ENCODE measurements around the gene SETD3.

The SETD3 gene

DNA sequence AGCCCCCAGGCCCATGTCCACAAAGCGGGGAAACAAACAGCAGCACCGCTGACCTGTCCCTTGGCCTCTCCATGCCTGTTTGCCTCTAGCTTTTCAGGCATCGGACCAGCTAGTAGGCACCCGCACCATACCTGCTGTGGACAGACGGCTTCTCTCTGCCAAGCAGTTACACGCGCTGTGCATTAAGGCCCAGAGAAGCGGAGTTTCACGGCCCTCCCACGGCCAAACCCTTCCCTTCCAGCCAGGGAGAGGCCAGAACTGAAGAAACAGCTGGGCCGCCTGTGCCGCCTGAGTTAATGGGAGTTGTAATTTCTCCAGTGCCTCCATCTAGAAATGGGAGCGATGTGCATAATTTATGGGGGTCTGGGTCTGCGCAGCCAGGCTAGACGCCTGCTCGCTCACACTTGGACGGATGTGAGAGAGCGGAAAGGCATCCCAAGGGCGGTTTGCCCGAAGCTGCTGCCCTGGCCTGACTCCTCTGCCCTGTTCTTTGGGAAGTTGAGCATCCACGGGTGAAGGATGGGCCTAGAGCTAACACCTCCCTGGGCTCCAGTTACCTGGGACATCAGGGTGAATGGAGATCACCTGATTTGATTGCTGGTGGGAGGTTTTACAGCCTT, 119.0 kb downstream of the SETD3 start:
- Histone ChIP-seq H3K9ac (ENCODE audit: low read depth in 1 of 2, low read length in 2 of 2) (no peak overlapping the region), H3K4me1 (ENCODE audit: control insufficient read depth in 2 of 2, insufficient read depth in 2 of 2, low read length in 2 of 2) (no peaks in the 10 kb centered on the region), H3K9me3 (ENCODE audit: control insufficient read depth in 2 of 2, low read length in 2 of 2) (no peaks in the 10 kb centered on the region), H3K27me3 (ENCODE audit: control insufficient read depth in 2 of 2, insufficient read depth in 2 of 2, low read length in 2 of 2) (no peaks in the 10 kb centered on the region), H3K4me3 (ENCODE audit: low read length in 2 of 2) (no peak overlapping the region), H3K27ac (ENCODE audit: low read depth in 2 of 2, low read length in 2 of 2) (no peak overlapping the region), H3K36me3 (ENCODE audit: control insufficient read depth in 2 of 2, insufficient read depth in 2 of 2, low read length in 2 of 2) (no peaks in the 10 kb centered on the region)

DNA sequence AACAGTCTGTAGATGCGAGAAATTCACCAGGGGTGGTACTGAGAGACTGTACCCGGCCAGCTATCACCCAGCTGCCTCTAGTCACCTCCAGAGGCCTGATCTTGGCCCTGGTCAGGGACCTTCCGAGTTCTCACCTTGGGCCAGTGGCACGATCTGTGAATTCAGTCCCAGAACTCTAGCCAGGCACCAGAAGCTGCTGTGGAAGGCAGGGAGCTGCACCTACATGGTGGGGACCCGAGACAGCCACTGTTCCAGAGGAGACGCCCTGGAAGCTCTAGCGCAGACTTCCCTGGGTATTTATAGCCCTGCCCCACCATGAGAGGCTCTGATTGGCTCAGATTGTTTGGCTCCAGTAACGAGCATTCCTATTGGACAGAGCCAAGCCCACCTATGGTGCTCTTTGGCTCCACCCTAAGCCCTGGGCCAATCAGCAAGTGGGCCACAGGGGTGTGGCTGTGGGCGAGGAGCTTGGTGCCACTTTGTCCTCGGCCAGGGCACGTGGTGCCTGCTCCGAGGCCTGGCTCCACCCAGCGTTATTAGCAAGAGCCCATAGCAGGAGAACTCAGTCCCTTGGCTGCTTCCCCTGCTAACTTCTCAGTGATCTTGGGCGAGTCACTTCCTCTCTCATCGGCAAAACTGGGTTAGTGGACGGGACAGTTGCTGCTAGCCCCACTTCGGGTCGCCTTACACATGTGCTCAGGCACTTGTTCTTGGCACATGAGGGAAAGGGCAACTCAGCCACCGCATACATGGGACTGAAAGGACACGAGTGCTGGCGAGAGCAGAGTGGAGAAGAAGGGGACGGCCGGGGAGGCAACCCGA, 119.7 kb downstream of the SETD3 start:
- Histone ChIP-seq H3K9me3 (ENCODE audit: control insufficient read depth in 2 of 2, low read length in 2 of 2) (no peaks in the 10 kb centered on the region), H3K36me3 (ENCODE audit: control insufficient read depth in 2 of 2, insufficient read depth in 2 of 2, low read length in 2 of 2) (no peaks in the 10 kb centered on the region), H3K27me3 (ENCODE audit: control insufficient read depth in 2 of 2, insufficient read depth in 2 of 2, low read length in 2 of 2) (peaks cover 0 to 1% of the 10 kb centered on the region in 2 donors), H3K4me1 (ENCODE audit: control insufficient read depth in 2 of 2, insufficient read depth in 2 of 2, low read length in 2 of 2) (no peaks in the 10 kb centered on the region), H3K27ac (ENCODE audit: low read depth in 2 of 2, low read length in 2 of 2) (no peak overlapping the region), H3K4me3 (ENCODE audit: low read length in 2 of 2) (no peak overlapping the region), H3K9ac (ENCODE audit: low read depth in 1 of 2, low read length in 2 of 2) (no peak overlapping the region)

DNA sequence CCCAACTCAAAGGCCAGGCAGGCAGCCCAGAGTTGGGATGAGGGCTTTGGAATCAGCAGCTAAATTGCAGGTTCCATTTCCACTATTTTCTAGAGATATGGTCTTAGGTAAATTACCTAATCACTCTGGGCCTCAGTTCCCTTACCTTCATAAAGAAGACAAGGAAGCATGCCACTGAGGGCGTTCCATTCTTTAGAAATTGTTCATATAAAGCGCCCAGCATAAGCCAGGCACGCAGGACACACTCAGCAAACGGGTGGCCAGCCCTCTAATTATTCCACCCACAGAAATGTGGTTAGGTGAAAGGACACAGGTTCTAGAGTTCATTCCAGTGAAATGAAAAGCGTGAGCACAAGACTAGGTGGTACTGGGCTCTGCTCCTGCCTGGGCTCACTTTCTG, 120.8 kb downstream of the SETD3 start:
- Histone ChIP-seq H3K9ac (ENCODE audit: low read depth in 1 of 2, low read length in 2 of 2) (no peak overlapping the region), H3K27me3 (ENCODE audit: control insufficient read depth in 2 of 2, insufficient read depth in 2 of 2, low read length in 2 of 2) (peaks cover 0 to 1% of the 10 kb centered on the region in 2 donors), H3K9me3 (ENCODE audit: control insufficient read depth in 2 of 2, low read length in 2 of 2) (no peaks in the 10 kb centered on the region), H3K4me3 (ENCODE audit: low read length in 2 of 2) (no peak overlapping the region), H3K36me3 (ENCODE audit: control insufficient read depth in 2 of 2, insufficient read depth in 2 of 2, low read length in 2 of 2) (no peaks in the 10 kb centered on the region), H3K4me1 (ENCODE audit: control insufficient read depth in 2 of 2, insufficient read depth in 2 of 2, low read length in 2 of 2) (no peaks in the 10 kb centered on the region), H3K27ac (ENCODE audit: low read depth in 2 of 2, low read length in 2 of 2) (no peak overlapping the region)

DNA sequence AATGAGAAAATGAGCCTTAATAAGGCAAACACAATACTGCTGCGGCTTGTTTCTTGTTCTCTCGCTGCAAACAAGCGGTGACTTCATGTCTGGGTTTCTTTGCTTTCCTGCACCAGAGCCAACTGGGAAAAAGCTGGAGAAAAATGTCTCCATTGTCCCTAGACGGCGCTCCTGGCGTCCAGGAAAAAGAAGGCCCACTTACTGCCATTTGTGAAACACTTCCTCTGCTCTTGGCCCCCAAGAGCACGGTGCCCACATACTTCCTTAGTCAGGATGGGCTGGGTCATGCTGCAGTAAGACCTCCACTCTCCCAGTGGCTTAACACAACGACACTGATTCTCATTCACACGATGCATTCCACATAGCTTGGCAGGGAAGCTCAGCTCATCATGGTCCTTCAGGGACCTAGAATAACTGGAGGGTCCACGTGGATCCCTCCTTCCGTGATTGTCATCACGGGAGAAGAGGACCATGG, 122.7 kb downstream of the SETD3 start:
- no peak overlapping the region for H3K9ac ChIP-seq (ENCODE audit: low read depth in 1 of 2, low read length in 2 of 2)
- H3K4me3 ChIP-seq (ENCODE audit: low read length in 2 of 2) = no peak overlapping the region

DNA sequence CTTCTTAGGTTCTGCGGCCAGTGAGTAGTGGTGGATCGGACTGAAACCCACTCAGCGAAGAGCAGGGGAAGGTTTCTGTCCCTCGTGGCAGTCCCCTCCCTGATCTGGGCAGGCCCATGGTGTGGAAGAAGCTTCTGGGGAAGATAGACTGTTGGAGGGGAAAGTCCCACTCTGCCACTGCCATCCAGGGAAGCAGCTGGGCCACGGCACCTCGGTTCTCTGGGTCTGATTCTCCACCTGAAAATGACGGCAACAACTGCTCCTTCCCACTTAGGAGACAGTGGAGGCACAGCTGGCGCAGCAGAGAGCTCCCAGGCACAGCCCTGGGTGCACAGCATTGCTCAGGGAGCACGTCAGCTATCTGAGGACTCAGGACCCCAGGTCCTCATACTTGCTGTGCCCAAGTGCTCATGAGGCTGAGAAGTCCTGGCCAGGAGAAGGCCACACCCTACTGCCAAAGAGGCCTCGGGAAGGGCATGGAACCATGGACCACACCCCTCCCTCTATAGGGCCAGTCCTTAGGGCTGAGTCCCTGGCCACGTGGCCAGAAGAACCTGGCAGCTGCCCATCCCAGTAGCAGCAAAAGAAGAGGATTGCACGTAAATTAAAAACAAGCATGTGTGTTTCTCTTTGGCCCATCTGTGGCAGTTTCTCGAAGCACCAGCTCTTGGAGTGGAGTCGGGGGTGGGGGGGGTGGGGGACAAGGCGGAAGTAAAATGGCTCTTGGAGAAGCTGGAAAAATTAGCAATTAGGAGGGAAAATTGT, 123.3 kb downstream of the SETD3 start:
- H3K9me3 ChIP-seq (ENCODE audit: control insufficient read depth in 2 of 2, low read length in 2 of 2) = no peaks in the 10 kb centered on the region
- peaks cover 0 to 1% of the 10 kb centered on the region in 2 donors for H3K27me3 ChIP-seq (ENCODE audit: control insufficient read depth in 2 of 2, insufficient read depth in 2 of 2, low read length in 2 of 2)
- no peaks in the 10 kb centered on the region for H3K36me3 ChIP-seq (ENCODE audit: control insufficient read depth in 2 of 2, insufficient read depth in 2 of 2, low read length in 2 of 2)
- H3K27ac ChIP-seq (ENCODE audit: low read depth in 2 of 2, low read length in 2 of 2) = no peak overlapping the region
- no peaks in the 10 kb centered on the region for H3K4me1 ChIP-seq (ENCODE audit: control insufficient read depth in 2 of 2, insufficient read depth in 2 of 2, low read length in 2 of 2)
- H3K9ac ChIP-seq (ENCODE audit: low read depth in 1 of 2, low read length in 2 of 2) = no peak overlapping the region
- H3K4me3 ChIP-seq (ENCODE audit: low read length in 2 of 2) = no peak overlapping the region

More for the DNA sequence above, 122.7 kb downstream of the SETD3 start:
- Histone ChIP-seq H3K36me3 (ENCODE audit: control insufficient read depth in 2 of 2, insufficient read depth in 2 of 2, low read length in 2 of 2) (no peaks in the 10 kb centered on the region), H3K27ac (ENCODE audit: low read depth in 2 of 2, low read length in 2 of 2) (no peak overlapping the region), H3K27me3 (ENCODE audit: control insufficient read depth in 2 of 2, insufficient read depth in 2 of 2, low read length in 2 of 2) (peaks cover 0 to 1% of the 10 kb centered on the region in 2 donors), H3K4me1 (ENCODE audit: control insufficient read depth in 2 of 2, insufficient read depth in 2 of 2, low read length in 2 of 2) (no peaks in the 10 kb centered on the region), H3K9me3 (ENCODE audit: control insufficient read depth in 2 of 2, low read length in 2 of 2) (no peaks in the 10 kb centered on the region)

DNA sequence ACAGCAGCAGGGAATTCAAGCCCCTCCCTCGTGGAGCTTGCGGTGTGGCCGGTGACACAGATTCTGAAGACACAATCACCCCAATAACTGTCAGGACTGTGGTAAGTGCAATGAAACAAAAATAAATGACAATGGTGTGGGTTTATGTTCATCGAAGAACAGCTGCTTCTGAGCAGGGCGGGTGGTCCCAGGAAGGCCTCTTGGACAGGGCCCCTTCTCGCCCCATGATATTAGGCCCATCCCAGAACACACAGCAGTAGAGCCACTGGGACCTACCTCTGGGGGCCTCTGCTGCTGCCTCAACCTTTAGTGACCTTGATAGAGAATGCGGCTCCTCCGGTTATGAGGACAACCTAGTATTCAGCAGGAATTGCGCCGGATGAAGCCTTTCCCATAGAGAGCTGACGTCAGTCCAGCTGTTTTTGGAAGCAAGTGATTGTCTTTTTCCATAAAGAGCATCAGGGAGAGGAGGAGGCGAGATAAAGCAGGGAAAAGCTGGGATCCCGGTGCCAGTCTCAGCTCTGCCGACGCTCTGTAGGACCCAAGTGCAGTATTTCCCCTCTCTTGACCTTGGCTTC, 124.5 kb downstream of the SETD3 start:
- no peaks in the 10 kb centered on the region for H3K36me3 ChIP-seq (ENCODE audit: control insufficient read depth in 2 of 2, insufficient read depth in 2 of 2, low read length in 2 of 2)
- peaks cover 0 to 1% of the 10 kb centered on the region in 2 donors for H3K27me3 ChIP-seq (ENCODE audit: control insufficient read depth in 2 of 2, insufficient read depth in 2 of 2, low read length in 2 of 2)
- no peak overlapping the region for H3K4me3 ChIP-seq (ENCODE audit: low read length in 2 of 2)
- H3K9me3 ChIP-seq (ENCODE audit: control insufficient read depth in 2 of 2, low read length in 2 of 2) = no peaks in the 10 kb centered on the region
- H3K27ac ChIP-seq (ENCODE audit: low read depth in 2 of 2, low read length in 2 of 2) = no peak overlapping the region
- H3K4me1 ChIP-seq (ENCODE audit: control insufficient read depth in 2 of 2, insufficient read depth in 2 of 2, low read length in 2 of 2) = no peaks in the 10 kb centered on the region
- no peak overlapping the region for H3K9ac ChIP-seq (ENCODE audit: low read depth in 1 of 2, low read length in 2 of 2)

DNA sequence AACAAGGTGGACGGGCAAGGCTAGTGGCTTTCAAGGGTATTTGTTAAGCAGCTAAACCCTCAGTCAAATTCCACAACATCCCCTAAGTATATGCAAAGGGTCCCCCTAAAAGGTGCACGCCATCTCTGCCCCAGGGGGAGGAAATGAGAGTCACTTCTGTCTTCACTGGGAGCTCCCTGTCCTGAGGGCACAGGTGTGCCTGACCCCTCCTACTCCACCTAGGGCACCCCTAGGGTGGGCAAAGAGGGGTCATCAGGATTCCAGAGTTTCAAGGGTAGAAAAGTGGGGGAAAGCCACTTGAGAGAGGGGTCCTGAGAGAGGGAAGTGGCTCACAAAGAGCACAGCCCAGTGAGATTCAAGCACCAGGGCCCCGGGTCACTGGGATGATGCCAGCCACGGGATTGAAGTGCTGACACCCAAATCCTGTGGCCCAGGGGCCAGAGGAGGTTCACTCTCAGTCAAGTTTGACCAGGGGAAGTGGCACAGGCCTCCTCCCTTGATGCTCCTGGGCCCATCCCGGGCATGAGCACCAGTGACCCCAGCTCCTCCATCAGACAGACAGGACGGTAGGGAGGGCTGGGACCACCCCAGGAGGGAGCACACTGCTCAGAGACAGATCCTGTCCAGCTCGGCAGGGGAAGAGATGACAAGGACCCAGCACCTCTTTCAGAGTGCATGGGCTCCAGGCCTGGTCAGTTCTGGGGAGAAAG, 126.3 kb downstream of the SETD3 start:
- Histone ChIP-seq H3K27ac (ENCODE audit: low read depth in 2 of 2, low read length in 2 of 2) (no peak overlapping the region), H3K36me3 (ENCODE audit: control insufficient read depth in 2 of 2, insufficient read depth in 2 of 2, low read length in 2 of 2) (no peaks in the 10 kb centered on the region), H3K27me3 (ENCODE audit: control insufficient read depth in 2 of 2, insufficient read depth in 2 of 2, low read length in 2 of 2) (peaks cover 0 to 1% of the 10 kb centered on the region in 2 donors), H3K9me3 (ENCODE audit: control insufficient read depth in 2 of 2, low read length in 2 of 2) (no peaks in the 10 kb centered on the region), H3K4me3 (ENCODE audit: low read length in 2 of 2) (no peak overlapping the region), H3K9ac (ENCODE audit: low read depth in 1 of 2, low read length in 2 of 2) (no peak overlapping the region), H3K4me1 (ENCODE audit: control insufficient read depth in 2 of 2, insufficient read depth in 2 of 2, low read length in 2 of 2) (no peaks in the 10 kb centered on the region)

DNA sequence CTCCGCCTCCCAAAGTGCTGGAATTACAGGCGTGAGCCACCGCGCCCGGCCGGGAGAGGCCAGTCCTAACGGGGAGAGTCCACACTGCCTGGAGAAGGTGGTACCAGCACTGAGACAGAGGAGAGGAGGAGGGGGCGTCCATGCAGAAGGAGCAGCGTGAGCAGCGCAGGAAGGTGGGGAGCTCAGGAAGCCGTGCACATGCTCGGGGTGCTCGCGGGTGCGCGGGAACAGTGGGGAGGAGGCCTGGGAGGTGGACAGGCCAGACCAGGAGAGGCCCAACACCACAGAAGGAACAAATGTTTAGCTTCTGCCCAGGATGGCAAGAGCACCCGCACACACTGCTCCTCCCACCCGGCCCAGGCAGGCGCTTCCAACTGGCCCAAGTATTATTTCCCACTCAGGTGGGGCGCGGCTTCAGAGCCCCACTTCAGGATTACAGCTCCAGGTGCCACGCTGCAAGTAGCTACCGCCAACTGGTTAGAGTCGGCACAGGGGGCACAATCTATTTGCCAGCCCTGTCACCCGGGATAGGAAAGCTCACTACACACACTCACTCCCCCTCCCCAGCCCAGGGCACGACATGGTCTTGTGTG, 127.9 kb downstream of the SETD3 start:
- no peaks in the 10 kb centered on the region for H3K9me3 ChIP-seq (ENCODE audit: control insufficient read depth in 2 of 2, low read length in 2 of 2)
- no peaks in the 10 kb centered on the region for H3K4me1 ChIP-seq (ENCODE audit: control insufficient read depth in 2 of 2, insufficient read depth in 2 of 2, low read length in 2 of 2)
- H3K27ac ChIP-seq (ENCODE audit: low read depth in 2 of 2, low read length in 2 of 2) = no peak overlapping the region
- no peak overlapping the region for H3K4me3 ChIP-seq (ENCODE audit: low read length in 2 of 2)
- H3K36me3 ChIP-seq (ENCODE audit: control insufficient read depth in 2 of 2, insufficient read depth in 2 of 2, low read length in 2 of 2) = no peaks in the 10 kb centered on the region
- no peak overlapping the region for H3K9ac ChIP-seq (ENCODE audit: low read depth in 1 of 2, low read length in 2 of 2)
- H3K27me3 ChIP-seq (ENCODE audit: control insufficient read depth in 2 of 2, insufficient read depth in 2 of 2, low read length in 2 of 2) = peaks cover 0 to 1% of the 10 kb centered on the region in 2 donors

DNA sequence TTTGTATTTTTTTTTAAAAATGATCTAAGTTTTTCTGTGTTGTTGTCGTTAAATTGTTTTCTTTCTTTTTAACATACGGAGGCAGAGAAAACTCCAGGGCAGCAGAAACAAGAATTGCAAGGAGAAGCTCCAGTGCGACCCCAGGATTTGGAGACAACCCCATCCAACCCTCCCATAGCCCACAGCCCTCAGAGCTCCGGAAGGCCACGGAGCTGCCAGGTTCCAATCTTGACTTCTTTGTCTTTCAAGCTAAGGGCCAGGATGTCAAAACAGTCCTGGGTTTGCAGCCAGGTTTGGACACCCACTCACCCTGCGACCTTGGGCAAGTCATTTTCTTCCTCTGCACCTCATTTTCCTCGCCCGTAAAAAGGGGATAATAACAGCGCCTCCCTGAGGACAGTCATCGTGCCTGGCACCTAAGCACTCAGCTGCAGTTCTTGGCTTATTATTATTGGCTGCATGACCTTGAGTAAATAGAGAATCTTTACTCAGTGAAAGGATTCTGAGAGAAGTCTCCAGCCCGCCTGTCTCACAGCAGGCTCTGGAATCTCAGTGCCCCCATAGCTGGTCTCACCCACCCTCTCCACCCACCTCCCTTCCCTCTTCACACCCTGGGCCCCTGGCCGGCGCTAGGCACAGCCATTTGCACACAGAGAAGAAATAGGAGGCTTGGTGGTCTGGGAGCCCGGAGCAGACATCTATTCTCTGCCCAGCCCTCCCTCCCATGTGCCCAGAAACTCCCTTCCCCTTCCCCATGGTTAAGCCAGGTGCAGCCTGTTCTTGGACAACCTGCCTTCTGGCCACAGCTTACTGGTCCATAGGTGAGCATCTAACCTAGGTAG, 129.3 kb downstream of the SETD3 start:
- Histone ChIP-seq H3K9ac (ENCODE audit: low read depth in 1 of 2, low read length in 2 of 2) (no peak overlapping the region), H3K9me3 (ENCODE audit: control insufficient read depth in 2 of 2, low read length in 2 of 2) (no peaks in the 10 kb centered on the region), H3K27me3 (ENCODE audit: control insufficient read depth in 2 of 2, insufficient read depth in 2 of 2, low read length in 2 of 2) (peaks cover 0 to 1% of the 10 kb centered on the region in 2 donors), H3K36me3 (ENCODE audit: control insufficient read depth in 2 of 2, insufficient read depth in 2 of 2, low read length in 2 of 2) (no peaks in the 10 kb centered on the region), H3K27ac (ENCODE audit: low read depth in 2 of 2, low read length in 2 of 2) (no peak overlapping the region), H3K4me1 (ENCODE audit: control insufficient read depth in 2 of 2, insufficient read depth in 2 of 2, low read length in 2 of 2) (no peaks in the 10 kb centered on the region), H3K4me3 (ENCODE audit: low read length in 2 of 2) (no peak overlapping the region)
